H9 (cell line): ENCODE data around the gene SERPINH1. TPM values are rescaled to one million over a fixed set of nuclear protein-coding genes. Genes with fewer than 3 reads are reported as not detected.

Source experiments
- DNase-seq: peaks from one replicate; pipeline ENCODE4 v3.0.0-alpha.2; 2017
- H2AFZ ChIP-seq: one replicate; pipeline ENCODE4 v1.6.1; 2013; ENCODE audit warnings: mild to moderate bottlenecking, low read length, control low read depth, moderate library complexity
- H2AK5ac ChIP-seq: 2 replicates; pipeline ENCODE4 v1.6.1; 2013; ENCODE audit warnings: low read length, control low read depth, mixed read lengths; ENCODE audit not compliant: insufficient read length
- H2BK120ac ChIP-seq: one replicate; pipeline ENCODE4 v1.6.1; 2013; ENCODE audit warnings: low read depth, mild to moderate bottlenecking, low read length, control low read depth, inconsistent platforms; ENCODE audit not compliant: poor library complexity, severe bottlenecking
- H2BK12ac ChIP-seq: 2 replicates; pipeline ENCODE4 v1.6.1; 2013; ENCODE audit warnings: low read length, control low read depth, mixed read lengths, low read depth; ENCODE audit not compliant: insufficient read length
- H2BK15ac ChIP-seq: 2 replicates; pipeline ENCODE4 v1.6.1; 2013; ENCODE audit warnings: low read depth, low read length, control low read depth
- H2BK20ac ChIP-seq: one replicate; pipeline ENCODE4 v1.6.1; 2013; ENCODE audit warnings: low read depth, mild to moderate bottlenecking, low read length, control low read depth, inconsistent platforms; ENCODE audit not compliant: poor library complexity, severe bottlenecking
- H2BK5ac ChIP-seq: 2 replicates; pipeline ENCODE4 v1.6.1; 2013; ENCODE audit warnings: low read length, control low read depth, mixed read lengths; ENCODE audit not compliant: insufficient read length
- H3K14ac ChIP-seq: 2 replicates; pipeline ENCODE4 v1.6.1; 2013; ENCODE audit warnings: low read length, control low read depth; ENCODE audit not compliant: insufficient read depth
- H3K18ac ChIP-seq: 2 replicates; pipeline ENCODE4 v1.6.1; 2013; ENCODE audit warnings: low read depth, mild to moderate bottlenecking, mixed read lengths, low read length, control low read depth; ENCODE audit not compliant: insufficient read length
- H3K23ac ChIP-seq: 2 replicates; pipeline ENCODE4 v1.6.1; 2013; ENCODE audit warnings: low read length, control low read depth, mixed read lengths, low read depth; ENCODE audit not compliant: insufficient read length
- H3K23me2 ChIP-seq: 2 replicates; pipeline ENCODE4 v1.6.1; 2013; ENCODE audit warnings: low read depth, mild to moderate bottlenecking, mixed read lengths, low read length, control low read depth; ENCODE audit not compliant: insufficient read length, poor library complexity, severe bottlenecking
- H3K27ac ChIP-seq: 2 replicates; pipeline ENCODE4 v1.5.1; 2013; ENCODE audit warnings: low read length, control low read depth, mixed read lengths, low read depth; ENCODE audit not compliant: insufficient read length
- H3K27me3 ChIP-seq: 2 replicates; pipeline ENCODE4 v1.6.1; 2013; ENCODE audit warnings: low read length, control low read depth, inconsistent platforms; ENCODE audit not compliant: insufficient read depth
- H3K4ac ChIP-seq: 2 replicates; pipeline ENCODE4 v1.6.1; 2013; ENCODE audit warnings: low read depth, mild to moderate bottlenecking, control low read depth, inconsistent platforms, low read length, moderate library complexity
- H3K4me1 ChIP-seq: 2 replicates; pipeline ENCODE4 v1.6.1; 2013; ENCODE audit warnings: low read length, control low read depth, inconsistent platforms; ENCODE audit not compliant: insufficient read depth
- H3K4me2 ChIP-seq: 2 replicates; pipeline ENCODE4 v1.6.1; 2013; ENCODE audit warnings: low read length, control low read depth, mixed read lengths; ENCODE audit not compliant: insufficient read length, insufficient read depth
- H3K56ac ChIP-seq: 2 replicates; pipeline ENCODE4 v1.6.1; 2013; ENCODE audit warnings: low read depth, mild to moderate bottlenecking, mixed read lengths, low read length, control low read depth; ENCODE audit not compliant: insufficient read length
- H3K79me1 ChIP-seq: 2 replicates; pipeline ENCODE4 v1.6.1; 2013; ENCODE audit warnings: low read depth, mild to moderate bottlenecking, moderate library complexity, low read length, control low read depth, inconsistent platforms; ENCODE audit not compliant: insufficient read depth, poor library complexity, severe bottlenecking
- H3K79me2 ChIP-seq: 2 replicates; pipeline ENCODE4 v1.6.1; 2013; ENCODE audit warnings: low read length, control low read depth, inconsistent platforms; ENCODE audit not compliant: insufficient read depth
- H3K9ac ChIP-seq: 2 replicates; pipeline ENCODE4 v1.6.1; 2013; ENCODE audit warnings: low read length, control low read depth, mixed read lengths; ENCODE audit not compliant: insufficient read length; ENCODE audit errors: extremely low read depth
- H3K9me3 ChIP-seq: one replicate; pipeline ENCODE4 v1.6.1; 2013; ENCODE audit warnings: low read depth, low read length, inconsistent platforms; ENCODE audit not compliant: control insufficient read depth
- H3T11ph ChIP-seq: one replicate; pipeline ENCODE4 v1.6.1; 2013; ENCODE audit warnings: mild to moderate bottlenecking, low read length, control low read depth, inconsistent platforms
- H4K20me1 ChIP-seq: one replicate; pipeline ENCODE4 v1.6.1; 2013; ENCODE audit not compliant: control insufficient read depth, insufficient read length, insufficient read depth
- H4K5ac ChIP-seq: 2 replicates; pipeline ENCODE4 v1.6.1; 2013; ENCODE audit warnings: low read depth, mild to moderate bottlenecking, mixed read lengths, low read length, control low read depth; ENCODE audit not compliant: insufficient read length
- H4K8ac ChIP-seq: replicated peaks from 2 replicates; pipeline ENCODE4 v1.6.1; 2013; ENCODE audit warnings: low read length, control low read depth, mixed read lengths, low read depth; ENCODE audit not compliant: insufficient read length
- H4K91ac ChIP-seq: 2 replicates; pipeline ENCODE4 v1.6.1; 2013; ENCODE audit warnings: low read depth, mild to moderate bottlenecking, moderate library complexity, mixed read lengths, low read length, control low read depth; ENCODE audit not compliant: insufficient read length
- H3K27ac Mint-ChIP-seq, 3 experiments: 2 replicates in 2 of 3; 3 replicates in 1 of 3; pipeline ENCODE4 v1.8.0; 2020 to 2021; ENCODE audit warnings: mixed read lengths in 3 of 3, mild to moderate bottlenecking in 1 of 3, moderate library complexity in 1 of 3
- H3K27me3 Mint-ChIP-seq: 2 replicates; pipeline ENCODE4 v1.8.0; 2021; ENCODE audit warnings: low read depth, mild to moderate bottlenecking, moderate library complexity, mixed read lengths
- H3K36me3 Mint-ChIP-seq, 3 experiments: 2 replicates in 2 of 3; 3 replicates in 1 of 3; pipeline ENCODE4 v1.8.0; 2020 to 2021; ENCODE audit warnings: low read depth in 3 of 3, mixed read lengths in 3 of 3; ENCODE audit not compliant: insufficient read depth in 1 of 3
- H3K4me1 Mint-ChIP-seq, 2 experiments: 2 replicates each; pipeline ENCODE4 v1.8.0; 2020; ENCODE audit warnings: mixed read lengths in 2 of 2
- H3K4me3 Mint-ChIP-seq, 2 experiments: 2 replicates in 1 of 2; 3 replicates in 1 of 2; pipeline ENCODE4 v1.8.0; 2020 to 2021; ENCODE audit warnings: mild to moderate bottlenecking in 2 of 2, mixed read lengths in 2 of 2, moderate library complexity in 1 of 2
- H3K9me3 Mint-ChIP-seq, 2 experiments: 2 replicates in 1 of 2; 3 replicates in 1 of 2; pipeline ENCODE4 v1.8.0; 2020; ENCODE audit warnings: mild to moderate bottlenecking in 2 of 2, mixed read lengths in 2 of 2, moderate library complexity in 1 of 2
- WGBS: extraction: QIAGEN DNeasy Blood & Tissue Kit; methylation state at CpG from one replicate; pipeline ENCODE4 v1.1.7; 2013; ENCODE audit warnings: missing lambda C conversion rate, low lambda C conversion rate, mixed read lengths; ENCODE audit not compliant: insufficient read length; ENCODE audit errors: extremely low coverage; 5-methylcytosine and 5-hydroxymethylcytosine counted together
- total RNA-seq: library from RNA; stranded (reverse); gene quantifications from 2 replicates; pipeline ENCODE4 v1.2.1, GENCODE V29; 2021
- TF ChIP-seq, protein P1 (sequence below): fragments of 200-600 bp; sonication (generic); conservative IDR thresholded peaks from 3 replicates; pipeline ENCODE4 v1.8.0; 2021; ENCODE audit warnings: antibody characterized with exemption, mild to moderate bottlenecking

The SERPINH1 gene
- total RNA-seq, 1 experiment from 2014 or later = 253 TPM

DNA sequence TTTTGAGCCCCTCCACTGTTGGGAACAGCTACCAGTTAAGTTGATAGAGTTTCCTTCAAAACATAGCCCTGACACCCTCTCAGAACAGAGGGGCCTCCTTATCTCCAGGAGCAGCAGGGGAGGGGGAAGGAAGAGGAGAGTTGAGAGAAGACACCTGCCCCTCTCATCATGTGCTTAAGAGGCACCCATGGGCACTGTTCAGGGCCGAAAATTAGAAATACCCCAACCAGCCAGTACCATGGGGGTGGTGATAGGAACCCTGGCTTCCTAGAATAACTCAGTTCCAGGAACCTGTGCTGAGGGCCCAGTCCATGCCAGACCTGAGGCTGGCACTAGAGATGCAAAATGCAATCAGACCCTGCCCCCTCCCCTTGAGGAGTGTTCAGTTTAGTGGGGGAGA is 27.0 kb upstream of the SERPINH1 start:
- Histone ChIP-seq H3K9me3 (no peaks in the 10 kb centered on the region), H3K4me1 (no peaks in the 10 kb centered on the region), H4K20me1 (no peaks in the 10 kb centered on the region), H2BK15ac (no peak overlapping the region), H2AK5ac (no peak overlapping the region), H3K27ac (no peak overlapping the region), H3K79me2 (no peaks in the 10 kb centered on the region), H4K8ac (no peak overlapping the region), H3K4me2 (no peak overlapping the region), H2BK5ac (no peak overlapping the region), H4K91ac (no peak overlapping the region), H3K9ac (no peak overlapping the region), H3T11ph (no peak overlapping the region), H3K23ac (no peak overlapping the region), H4K5ac (no peak overlapping the region), H3K18ac (no peak overlapping the region), H2BK120ac (no peak overlapping the region), H2BK12ac (no peak overlapping the region), H3K27me3 (no peaks in the 10 kb centered on the region), H3K14ac (no peak overlapping the region), H3K4ac (no peak overlapping the region), H2AFZ (no peak overlapping the region), H3K79me1 (no peaks in the 10 kb centered on the region), H3K23me2 (no peaks in the 10 kb centered on the region), H3K56ac (no peak overlapping the region), H2BK20ac (no peak overlapping the region)
- H3K27ac Mint-ChIP-seq = no peak overlapping the region; a peak in 1 of 7 replicates
- no peaks in the 10 kb centered on the region for H3K9me3 Mint-ChIP-seq
- H3K36me3 Mint-ChIP-seq = no peaks in the 10 kb centered on the region
- no peak for DNase-seq
- no peak overlapping the region for H3K4me3 Mint-ChIP-seq
- no CpG with 5 or more reads among the region's 1 CpG for WGBS
- peaks cover 7% of the 10 kb centered on the region for H3K27me3 Mint-ChIP-seq
- TF ChIP-seq, protein P1, sequence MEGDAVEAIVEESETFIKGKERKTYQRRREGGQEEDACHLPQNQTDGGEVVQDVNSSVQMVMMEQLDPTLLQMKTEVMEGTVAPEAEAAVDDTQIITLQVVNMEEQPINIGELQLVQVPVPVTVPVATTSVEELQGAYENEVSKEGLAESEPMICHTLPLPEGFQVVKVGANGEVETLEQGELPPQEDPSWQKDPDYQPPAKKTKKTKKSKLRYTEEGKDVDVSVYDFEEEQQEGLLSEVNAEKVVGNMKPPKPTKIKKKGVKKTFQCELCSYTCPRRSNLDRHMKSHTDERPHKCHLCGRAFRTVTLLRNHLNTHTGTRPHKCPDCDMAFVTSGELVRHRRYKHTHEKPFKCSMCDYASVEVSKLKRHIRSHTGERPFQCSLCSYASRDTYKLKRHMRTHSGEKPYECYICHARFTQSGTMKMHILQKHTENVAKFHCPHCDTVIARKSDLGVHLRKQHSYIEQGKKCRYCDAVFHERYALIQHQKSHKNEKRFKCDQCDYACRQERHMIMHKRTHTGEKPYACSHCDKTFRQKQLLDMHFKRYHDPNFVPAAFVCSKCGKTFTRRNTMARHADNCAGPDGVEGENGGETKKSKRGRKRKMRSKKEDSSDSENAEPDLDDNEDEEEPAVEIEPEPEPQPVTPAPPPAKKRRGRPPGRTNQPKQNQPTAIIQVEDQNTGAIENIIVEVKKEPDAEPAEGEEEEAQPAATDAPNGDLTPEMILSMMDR = no peak
- peaks cover 24 to 32% of the 10 kb centered on the region in 2 experiments for H3K4me1 Mint-ChIP-seq
